AG10803 (cell line): ENCODE data around the gene PIEZO1.

Experiments used
- DNase-seq: peaks from one replicate; pipeline ENCODE4 v3.0.0; 2010; ENCODE audit warnings: low read depth
- H3K4me3 ChIP-seq: 2 replicates; pipeline ENCODE4 v1.5.1; 2011; ENCODE audit warnings: mild to moderate bottlenecking, low read length, control low read depth
- CTCF ChIP-seq: conservative IDR thresholded peaks from 2 replicates; pipeline ENCODE4 v1.5.1; 2011; ENCODE audit warnings: mild to moderate bottlenecking, low read length, control low read depth, inconsistent platforms

The PIEZO1 gene

GRCh38 chr16:88755745-88756443 is 29.1 kb downstream of the PIEZO1 start:
- H3K4me3 ChIP-seq: no peak overlapping the region
- no peak for TF ChIP-seq CTCF
- DNase-seq: no peak

GRCh38 chr16:88754912-88755744 is 29.9 kb downstream of the PIEZO1 start:
- TF ChIP-seq CTCF: peak; percentile 46
- DNase-seq: peak; percentile 60
- H3K4me3 ChIP-seq: no peak overlapping the region

GRCh38 chr16:88754109-88754911 is 30.7 kb downstream of the PIEZO1 start:
- no peak for DNase-seq
- no peak for TF ChIP-seq CTCF
- H3K4me3 ChIP-seq: no peak overlapping the region

DNA sequence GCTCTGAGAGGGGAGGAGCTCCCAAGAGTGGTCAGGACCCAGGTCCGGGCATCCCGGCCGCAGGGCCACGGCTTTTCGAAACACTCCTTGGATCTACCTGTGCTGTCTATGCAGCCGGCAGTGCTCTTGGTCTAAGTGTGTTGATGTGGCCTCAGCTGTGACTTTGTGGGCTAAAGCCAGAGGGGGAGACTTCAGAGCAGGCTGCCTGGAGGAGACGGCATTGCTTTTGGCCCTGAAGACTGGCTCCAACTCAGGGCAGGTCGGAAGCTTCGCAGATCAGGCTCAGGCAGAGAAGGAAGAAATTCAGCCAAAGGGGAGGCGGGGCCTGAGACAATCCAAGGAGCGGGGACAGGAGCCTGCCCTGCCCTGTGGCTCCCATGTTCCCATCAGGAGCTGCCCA is 31.4 kb downstream of the PIEZO1 start:
- no peak for DNase-seq
- TF ChIP-seq CTCF: no peak
- no peak overlapping the region for H3K4me3 ChIP-seq

DNA sequence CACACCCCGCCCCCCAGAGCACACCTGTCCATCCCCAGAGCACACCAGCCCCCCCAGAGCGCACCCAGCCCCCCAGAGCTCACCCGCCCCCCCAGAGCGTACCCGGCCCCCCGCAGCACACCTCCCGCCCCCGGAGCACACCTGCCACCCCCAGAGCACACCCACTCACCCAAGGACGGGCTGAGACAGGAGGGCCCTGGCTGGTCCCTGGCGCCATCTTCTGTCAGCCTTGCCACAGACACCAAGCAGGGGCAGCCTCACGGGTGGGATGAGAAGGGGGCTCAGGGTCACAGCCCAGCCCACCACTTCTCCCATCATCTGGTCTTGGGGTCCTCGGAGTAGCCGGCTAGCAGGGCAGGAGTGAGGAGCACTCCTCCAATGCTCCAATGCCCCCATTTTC is 31.8 kb downstream of the PIEZO1 start:
- no peak overlapping the region for H3K4me3 ChIP-seq
- DNase-seq: no peak
- TF ChIP-seq CTCF: no peak

DNA sequence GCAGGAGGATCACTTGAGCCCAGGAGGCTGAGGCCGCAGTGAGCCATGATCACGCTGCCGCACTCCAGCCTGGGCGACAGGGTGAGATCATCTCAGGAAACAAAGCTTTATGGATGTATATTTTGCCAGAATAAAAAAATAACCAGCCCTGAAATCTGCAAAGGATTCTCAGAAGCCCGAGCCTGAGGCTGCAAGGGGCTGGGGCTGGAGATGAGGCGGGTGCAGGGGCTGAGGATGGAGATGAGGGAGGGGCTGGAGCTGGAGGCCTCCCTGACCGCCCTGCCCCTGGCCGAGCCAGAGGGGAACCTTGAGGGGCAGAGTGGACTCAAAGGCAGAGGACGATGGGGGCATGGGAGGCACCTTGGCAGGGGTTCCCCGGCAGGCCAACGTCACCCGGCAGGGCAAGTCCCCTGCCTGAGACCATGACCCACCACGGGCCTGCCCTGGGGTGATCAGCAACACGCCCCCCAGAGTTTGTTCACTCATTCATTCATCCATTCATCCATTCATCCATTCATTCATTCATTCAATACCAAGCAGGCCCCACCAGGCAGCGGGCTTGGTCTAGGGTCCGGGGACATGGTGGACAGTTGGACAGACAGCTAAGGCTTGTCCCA is 32.5 kb downstream of the PIEZO1 start:
- TF ChIP-seq CTCF: no peak
- no peak for DNase-seq
- H3K4me3 ChIP-seq: no peak overlapping the region
